Skeletal muscle tissue (tissue), 4 donors: ENCODE data around the gene RRBP1. TPM values are rescaled to one million over a fixed set of nuclear protein-coding genes. Genes with fewer than 3 reads are reported as not detected.

Source experiments
- H3K27ac ChIP-seq: one replicate; pipeline ENCODE4 v1.7.0; 2013; ENCODE audit warnings: mild to moderate bottlenecking, low read depth, low read length, inconsistent platforms
- H3K27me3 ChIP-seq, 3 donors: one replicate each; pipeline ENCODE4 v1.7.0; 2013; ENCODE audit warnings: low read length in 3 of 3; ENCODE audit not compliant: control insufficient read depth in 3 of 3, insufficient read depth in 3 of 3
- H3K36me3 ChIP-seq, 3 donors: one replicate each; pipeline ENCODE4 v1.7.0; 2013; ENCODE audit warnings: low read length in 3 of 3; ENCODE audit not compliant: control insufficient read depth in 3 of 3, insufficient read depth in 3 of 3
- H3K4me1 ChIP-seq, 3 donors: one replicate each; pipeline ENCODE4 v1.7.0; 2013; ENCODE audit warnings: low read length in 3 of 3, mild to moderate bottlenecking in 3 of 3; ENCODE audit not compliant: control insufficient read depth in 3 of 3, insufficient read depth in 3 of 3
- H3K4me3 ChIP-seq, 3 donors: one replicate each; pipeline ENCODE4 v1.7.0; 2013; ENCODE audit warnings: low read length in 3 of 3
- H3K9ac ChIP-seq, 3 donors: one replicate each; pipeline ENCODE4 v1.7.0; 2013; ENCODE audit warnings: low read length in 3 of 3, mild to moderate bottlenecking in 3 of 3, moderate library complexity in 2 of 3, low read depth in 1 of 3
- H3K9me3 ChIP-seq, 3 donors: one replicate each; pipeline ENCODE4 v1.7.0; 2013; ENCODE audit warnings: low read length in 3 of 3; ENCODE audit not compliant: control insufficient read depth in 3 of 3
- total RNA-seq: library from RNA; depleted of rRNA; stranded (reverse); fragments of >200 nt; gene quantifications from one replicate; pipeline ENCODE4 v1.2.3, GENCODE V29; 2014
- donor health status: Osteomylitis.

The RRBP1 gene
- total RNA-seq, 1 donor from 2014 or later = 76.2 TPM

GRCh38 chr20:17640146-17640874 is 41.7 kb downstream of the RRBP1 start:
- no peak overlapping the region for H3K4me3 ChIP-seq
- H3K9ac ChIP-seq = no peak overlapping the region
- no peaks in the 10 kb centered on the region for H3K27me3 ChIP-seq
- H3K4me1 ChIP-seq = peaks cover 66 to 73% (median 67%) of the 10 kb centered on the region in 3 donors
- H3K9me3 ChIP-seq = no peaks in the 10 kb centered on the region
- H3K36me3 ChIP-seq = peaks cover 8 to 35% (median 17%) of the 10 kb centered on the region in 3 donors
- H3K27ac ChIP-seq = no peak overlapping the region

DNA sequence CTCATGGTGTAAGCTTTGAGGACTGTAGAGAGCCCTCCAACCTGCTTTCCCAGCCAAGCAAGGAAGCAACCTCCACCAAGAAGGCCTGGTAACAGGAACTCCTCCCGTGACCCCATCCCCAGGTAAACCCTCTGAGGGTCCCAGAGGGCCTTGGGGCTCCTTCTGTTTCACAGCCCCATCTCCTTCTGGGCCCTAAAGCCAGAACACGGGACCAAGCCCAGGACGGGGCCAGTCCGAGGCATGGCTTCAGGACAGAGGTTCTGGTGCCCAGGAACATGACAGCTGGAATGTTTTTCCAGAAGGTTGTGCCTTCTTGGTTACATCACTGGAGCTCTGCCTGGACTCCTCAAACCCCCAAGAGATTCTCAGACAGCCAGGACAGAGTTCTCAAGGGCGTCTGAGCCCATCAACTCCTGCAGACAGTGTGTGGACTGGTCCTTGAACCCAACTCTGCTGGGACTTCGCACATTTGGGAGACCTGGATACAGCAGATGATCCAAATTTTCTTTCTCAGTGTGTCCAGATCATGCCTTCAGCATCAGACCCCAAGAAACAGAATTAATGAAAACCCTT is 43.1 kb downstream of the RRBP1 start:
- Histone ChIP-seq H3K36me3 (peaks cover 18 to 45% (median 25%) of the 10 kb centered on the region in 3 donors), H3K4me1 (peaks cover 65 to 70% (median 69%) of the 10 kb centered on the region in 3 donors)

GRCh38 chr20:17637985-17638640 is 43.9 kb downstream of the RRBP1 start:
- Histone ChIP-seq H3K4me1 (peaks cover 57 to 62% (median 62%) of the 10 kb centered on the region in 3 donors), H3K27me3 (no peaks in the 10 kb centered on the region), H3K27ac (no peak overlapping the region), H3K9me3 (no peaks in the 10 kb centered on the region), H3K36me3 (peaks cover 26 to 53% (median 29%) of the 10 kb centered on the region in 3 donors), H3K9ac (no peak overlapping the region), H3K4me3 (no peak overlapping the region)

More for the DNA sequence above, 43.1 kb downstream of the RRBP1 start:
- H3K9me3 ChIP-seq = no peaks in the 10 kb centered on the region
- H3K9ac ChIP-seq = peak overlapping the region in 1 of 3 donors; percentile 21
- no peak overlapping the region for H3K27ac ChIP-seq
- no peaks in the 10 kb centered on the region for H3K27me3 ChIP-seq
- no peak overlapping the region for H3K4me3 ChIP-seq

GRCh38 chr20:17637413-17637780 is 44.6 kb downstream of the RRBP1 start:
- Histone ChIP-seq H3K36me3 (peaks cover 34 to 56% (median 36%) of the 10 kb centered on the region in 3 donors), H3K4me3 (no peak overlapping the region), H3K27ac (no peak overlapping the region)

DNA sequence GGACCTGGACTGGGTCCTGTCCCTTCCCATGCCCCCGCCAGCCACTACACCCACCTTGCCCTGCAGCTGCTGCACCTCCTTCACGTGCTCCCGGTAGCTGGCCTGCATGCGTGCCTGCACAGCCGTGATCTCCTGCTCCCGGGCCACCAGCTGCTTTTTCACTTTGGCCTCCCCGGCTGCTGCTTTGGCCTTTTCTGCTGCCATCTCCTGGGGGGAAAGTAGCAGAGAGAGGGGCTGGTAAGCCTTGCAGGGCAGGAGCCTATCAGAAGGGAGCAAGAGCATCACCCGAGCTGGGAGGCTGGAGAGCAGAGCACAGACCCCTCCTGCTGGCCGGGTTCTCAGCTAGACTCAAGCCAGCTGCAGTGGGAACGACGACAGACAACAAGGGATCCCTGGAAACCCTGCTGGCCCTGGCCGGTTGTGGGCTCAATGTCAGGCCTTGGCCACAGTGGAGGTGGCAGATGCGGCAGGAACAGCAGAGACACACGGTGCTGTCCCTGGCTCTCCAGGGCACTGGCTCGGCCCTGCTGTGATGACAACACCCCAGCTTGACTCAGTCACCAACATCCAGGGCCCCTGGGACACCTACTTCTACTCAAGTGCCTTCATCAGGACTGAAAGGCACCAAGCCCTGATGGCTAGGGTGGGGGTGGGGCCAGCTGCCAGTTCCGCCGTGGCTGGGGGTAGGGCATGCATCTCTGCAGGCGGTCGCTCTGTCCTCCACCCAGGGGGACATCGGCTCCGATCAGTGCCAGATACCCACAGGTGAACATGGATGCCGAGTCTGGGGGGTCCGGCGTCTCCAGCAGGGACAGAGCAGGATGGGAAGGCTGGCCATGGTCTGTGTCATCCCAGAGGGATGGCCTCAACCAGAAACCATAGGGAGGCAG is 45.3 kb downstream of the RRBP1 start:
- no peak overlapping the region for H3K4me3 ChIP-seq
- H3K9me3 ChIP-seq = no peaks in the 10 kb centered on the region
- H3K4me1 ChIP-seq = peaks cover 43 to 48% (median 48%) of the 10 kb centered on the region in 3 donors
- no peaks in the 10 kb centered on the region for H3K27me3 ChIP-seq
- peak overlapping the region in 1 of 3 donors; percentile 50 for H3K9ac ChIP-seq
- peaks cover 38 to 59% (median 38%) of the 10 kb centered on the region in 3 donors for H3K36me3 ChIP-seq
- no peak overlapping the region for H3K27ac ChIP-seq

More at GRCh38 chr20:17637413-17637780, 44.6 kb downstream of the RRBP1 start:
- Histone ChIP-seq H3K9ac (peak overlapping the region in 1 of 3 donors; percentile 50), H3K4me1 (peaks cover 50 to 55% (median 55%) of the 10 kb centered on the region in 3 donors), H3K9me3 (no peaks in the 10 kb centered on the region), H3K27me3 (no peaks in the 10 kb centered on the region)

GRCh38 chr20:17635332-17636244 is 46.5 kb downstream of the RRBP1 start:
- H3K4me1 ChIP-seq = peaks cover 34 to 41% (median 41%) of the 10 kb centered on the region in 3 donors
- no peaks in the 10 kb centered on the region for H3K9me3 ChIP-seq
- peaks cover 33 to 55% (median 40%) of the 10 kb centered on the region in 3 donors for H3K36me3 ChIP-seq
- H3K9ac ChIP-seq = no peak overlapping the region
- H3K27me3 ChIP-seq = no peaks in the 10 kb centered on the region
- H3K4me3 ChIP-seq = no peak overlapping the region
- peak overlapping the region; percentile 56 for H3K27ac ChIP-seq

GRCh38 chr20:17634661-17635331 is 47.2 kb downstream of the RRBP1 start:
- H3K4me3 ChIP-seq = no peak overlapping the region
- peaks cover 34 to 41% (median 41%) of the 10 kb centered on the region in 3 donors for H3K4me1 ChIP-seq

DNA sequence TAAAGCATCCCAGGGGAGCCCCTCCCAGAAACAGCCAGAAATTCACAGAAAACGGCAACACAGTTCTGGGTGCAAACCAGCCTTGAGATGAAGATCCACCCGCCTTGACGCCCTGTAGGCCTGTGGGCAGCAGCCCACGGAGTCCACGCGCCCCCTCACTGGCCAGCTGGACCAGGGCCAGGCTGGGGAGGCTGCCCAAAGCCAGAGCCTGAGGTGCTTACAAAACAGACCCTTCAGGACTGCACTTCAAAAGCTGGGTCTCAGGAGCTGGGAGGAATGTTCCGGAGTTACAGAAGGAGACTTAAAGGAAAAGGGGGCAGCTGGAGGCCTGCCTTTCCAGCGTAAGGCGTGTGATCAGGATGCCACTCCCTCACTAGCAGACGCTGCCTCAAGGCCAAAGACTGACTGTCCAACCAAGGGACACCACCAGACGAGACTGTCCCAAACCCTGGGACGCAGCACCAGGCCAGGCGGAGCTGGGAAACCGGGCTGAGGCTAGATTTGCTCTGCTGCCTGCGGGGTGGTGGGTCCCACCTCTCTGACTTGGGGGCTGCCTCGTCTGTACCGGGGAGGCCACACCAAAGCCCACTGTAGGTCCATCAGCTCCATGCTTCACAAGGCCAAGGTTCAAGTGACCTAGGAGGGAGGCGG is 48.1 kb downstream of the RRBP1 start:
- H3K36me3 ChIP-seq = peaks cover 36 to 51% (median 49%) of the 10 kb centered on the region in 3 donors

More at GRCh38 chr20:17634661-17635331, 47.2 kb downstream of the RRBP1 start:
- H3K9me3 ChIP-seq = no peaks in the 10 kb centered on the region
- no peaks in the 10 kb centered on the region for H3K27me3 ChIP-seq
- peaks cover 36 to 47% (median 45%) of the 10 kb centered on the region in 3 donors for H3K36me3 ChIP-seq
- H3K9ac ChIP-seq = no peak overlapping the region
- H3K27ac ChIP-seq = peak overlapping the region; percentile 62

More for the DNA sequence above, 48.1 kb downstream of the RRBP1 start:
- Histone ChIP-seq H3K27ac (peak overlapping the region; percentile 62), H3K9ac (no peak overlapping the region), H3K4me1 (peaks cover 33 to 41% (median 39%) of the 10 kb centered on the region in 3 donors), H3K27me3 (no peaks in the 10 kb centered on the region), H3K4me3 (no peak overlapping the region), H3K9me3 (no peaks in the 10 kb centered on the region)
